T1000 (cell line): Measurements from ENCODE around the gene PSME3IP1.
"Not testable (repeated sequence)": the region's sequence is repeated elsewhere in the genome, so short reads cannot be mapped to it uniquely, and the experiment has no call there.

Source experiments
- DNase-seq: peaks from one replicate; lab custom pipeline; 2025; ENCODE audit warnings: mixed read lengths; lab: John Stamatoyannopoulos, UW

PSME3IP1 gene

DNA sequence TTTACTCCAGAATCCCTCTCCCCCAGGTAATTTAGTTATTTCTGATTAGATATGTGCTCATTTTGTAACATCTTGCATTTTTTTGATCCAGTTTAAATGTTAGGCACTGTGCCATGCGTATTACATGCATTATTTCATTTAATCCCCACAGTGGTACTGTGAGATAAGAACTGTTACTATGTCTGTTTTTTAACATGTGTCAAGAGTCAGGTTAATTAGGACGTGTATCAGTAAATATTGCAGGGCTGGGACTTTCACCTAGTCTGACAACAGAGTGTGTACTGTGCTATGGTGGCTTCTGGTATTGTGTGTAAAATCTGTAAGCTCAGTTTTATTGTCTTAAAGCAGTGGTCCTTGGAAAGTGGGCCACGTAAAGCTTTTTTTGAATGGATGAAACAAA lies 10.9 kb upstream of the PSME3IP1 start:
- no peak for DNase-seq

DNA sequence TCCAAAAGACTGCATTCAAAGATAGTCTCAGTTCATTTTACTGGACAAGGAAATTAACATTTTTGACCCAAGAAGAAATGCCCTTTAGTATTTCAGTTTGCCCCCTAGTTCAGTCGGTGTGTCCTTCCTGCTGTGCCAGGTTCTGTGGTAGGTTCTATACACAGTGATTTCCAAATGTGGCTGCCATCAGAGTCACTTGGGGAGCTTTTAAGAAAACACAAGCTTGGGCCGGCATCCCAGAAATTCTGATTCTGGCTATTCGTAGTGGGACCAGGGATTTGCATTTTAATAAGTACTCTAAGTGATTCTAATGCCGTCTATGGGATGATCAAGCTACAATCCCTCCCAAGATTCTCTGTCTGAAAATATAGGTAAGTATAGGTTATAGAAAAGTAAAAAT lies 10.4 kb upstream of the PSME3IP1 start:
- DNase-seq = no peak

DNA sequence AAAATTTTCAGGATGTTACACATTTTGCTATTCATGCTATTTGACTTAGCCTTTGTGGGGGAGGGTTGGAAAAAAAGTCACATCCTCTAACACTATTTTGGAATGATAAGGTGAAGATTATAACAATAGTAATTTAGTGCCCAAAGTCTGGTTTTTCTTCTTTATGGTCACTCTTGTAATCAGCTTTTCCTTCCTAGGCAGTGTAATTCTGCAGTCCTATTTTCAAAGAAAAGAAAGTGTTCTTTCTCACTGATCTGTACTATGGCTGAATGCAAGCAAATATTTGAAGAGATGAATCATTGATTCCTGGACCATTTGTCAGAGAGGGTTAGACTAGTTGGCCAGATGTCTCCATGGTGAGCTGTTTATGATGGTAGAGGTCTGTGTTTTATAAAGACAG lies 8.7 kb upstream of the PSME3IP1 start:
- DNase-seq = no peak

DNA sequence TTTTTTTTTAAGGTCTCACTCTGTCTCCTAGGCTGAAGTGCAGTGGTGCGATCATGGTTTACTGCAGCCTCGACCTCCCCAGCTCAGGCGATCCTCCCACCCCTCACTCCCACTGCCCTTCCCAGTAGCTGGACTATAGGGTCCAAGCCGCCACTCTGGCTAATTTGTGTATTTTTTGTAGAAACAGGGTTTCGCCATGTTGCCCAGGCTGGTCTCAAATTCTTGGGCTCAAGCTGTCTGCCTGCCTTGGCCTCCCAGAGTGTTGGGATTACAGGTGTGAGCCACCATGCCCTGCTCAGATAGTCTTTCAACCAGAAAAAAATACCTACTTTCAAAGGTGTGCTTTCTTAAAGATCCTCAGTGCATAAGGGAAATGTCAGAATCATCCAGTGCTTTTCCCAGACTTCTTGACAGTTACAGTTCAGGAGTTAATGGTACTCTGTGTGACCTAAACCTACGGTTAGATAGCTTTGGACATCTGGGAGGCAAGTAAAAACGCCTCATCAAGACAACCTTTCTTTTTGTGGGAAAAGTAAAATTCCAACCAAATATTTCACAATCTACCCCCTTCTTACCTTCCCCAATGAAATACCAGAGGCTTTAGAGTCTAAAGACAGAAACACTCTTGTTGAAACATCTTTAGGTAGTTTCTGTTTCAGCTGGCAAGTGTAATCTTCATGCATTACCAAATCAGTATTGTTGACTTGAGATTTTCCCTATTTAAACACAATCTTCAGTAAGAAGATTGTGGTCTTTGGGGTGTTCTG lies 7.1 kb upstream of the PSME3IP1 start:
- no peak for DNase-seq

DNA sequence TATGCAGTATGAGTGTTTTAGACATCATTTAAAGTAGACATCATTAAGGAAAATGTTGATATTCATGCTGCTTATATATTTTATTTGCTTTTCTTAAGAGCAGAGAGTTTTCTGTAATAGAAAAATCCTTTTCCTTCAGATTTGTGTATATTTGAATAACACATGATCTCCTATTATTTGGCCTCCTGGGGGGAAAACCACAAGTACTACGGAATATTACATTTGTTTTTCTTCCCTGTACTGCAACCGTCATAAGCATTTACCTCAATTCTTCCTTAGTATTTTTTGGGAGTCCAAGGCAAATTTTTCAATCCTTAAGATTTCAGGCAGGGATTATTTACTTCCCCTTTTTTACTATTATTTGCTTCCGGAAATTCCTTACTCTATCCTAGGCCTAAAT lies 6.3 kb upstream of the PSME3IP1 start:
- no peak for DNase-seq

DNA sequence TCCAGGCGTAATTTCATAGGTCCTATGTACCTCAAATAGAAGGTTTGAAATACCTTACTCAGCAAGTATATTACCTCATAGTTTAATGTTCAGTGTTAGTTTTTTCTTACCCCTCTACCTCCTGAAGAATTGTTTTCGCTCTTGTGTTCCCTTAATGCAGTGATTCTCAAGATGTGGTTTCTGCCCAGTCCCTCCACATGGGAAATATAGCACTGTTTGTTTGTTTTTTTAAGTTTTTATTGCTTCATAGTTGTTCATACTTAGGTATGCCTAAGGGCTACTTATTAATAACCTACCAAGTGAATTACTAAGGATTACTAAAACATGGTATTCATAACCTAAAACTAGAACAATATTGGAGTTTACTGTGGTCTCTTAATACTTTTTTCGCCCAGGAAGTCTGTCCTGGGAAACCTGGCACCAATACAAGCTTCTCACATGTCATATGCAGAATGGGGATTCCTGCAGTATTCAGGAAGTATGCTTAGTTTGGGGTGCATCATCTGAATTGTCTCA lies 5.3 kb upstream of the PSME3IP1 start:
- DNase-seq = no peak

DNA sequence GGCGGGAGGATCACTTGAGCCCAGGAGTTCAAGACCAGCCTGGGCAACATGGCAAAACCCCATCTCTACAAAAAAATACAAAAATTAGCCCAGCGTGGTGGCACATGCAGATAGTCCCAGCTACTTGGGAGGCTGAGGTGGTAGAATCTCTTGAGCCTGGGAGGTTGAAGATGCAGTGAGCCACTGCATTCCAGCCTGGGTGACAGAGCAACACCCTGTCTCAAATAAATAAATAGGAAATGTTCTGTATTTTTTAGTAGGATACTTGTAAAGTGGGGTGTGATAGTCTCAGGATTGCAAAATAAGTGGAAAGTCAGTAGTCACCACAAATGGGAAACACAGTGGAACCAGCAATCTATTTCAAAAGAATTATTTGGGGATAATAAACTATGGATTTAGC lies 4.3 kb upstream of the PSME3IP1 start:
- no peak for DNase-seq

DNA sequence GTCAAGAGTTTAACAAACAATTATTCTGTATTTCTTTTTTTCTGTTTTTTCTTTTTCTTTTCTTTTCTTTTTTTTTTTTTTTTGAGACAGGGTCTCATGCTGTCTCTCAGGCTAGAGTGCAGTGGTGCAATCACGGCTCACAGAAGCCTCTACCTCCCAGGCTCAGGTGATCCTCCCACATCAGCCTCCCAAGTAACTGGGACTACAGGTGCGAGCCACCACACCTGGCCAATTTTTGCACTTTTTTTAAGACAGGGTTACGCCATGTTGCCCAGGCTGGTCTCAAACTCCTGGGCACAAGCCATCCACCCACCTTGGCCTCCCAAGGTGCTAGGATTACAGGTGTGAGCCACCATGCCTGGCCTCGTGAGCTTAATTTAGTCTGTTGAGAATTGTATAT lies 3.7 kb upstream of the PSME3IP1 start:
- not testable (repeated sequence) for DNase-seq

DNA sequence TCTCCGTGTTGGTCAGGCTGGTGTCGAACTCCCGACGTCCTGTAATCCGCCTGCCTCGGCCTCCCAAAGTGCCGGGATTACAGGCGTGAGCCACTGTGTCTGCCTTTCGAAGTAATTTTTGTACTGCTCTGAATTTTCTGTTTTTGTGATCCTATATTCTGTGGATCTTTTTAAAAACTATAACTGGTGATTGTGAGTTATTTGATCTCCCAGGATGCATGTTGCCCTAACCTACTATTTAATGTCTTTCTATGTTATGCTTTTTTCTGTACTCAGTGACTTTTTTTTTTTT lies 2.8 kb upstream of the PSME3IP1 start:
- DNase-seq = no peak

DNA sequence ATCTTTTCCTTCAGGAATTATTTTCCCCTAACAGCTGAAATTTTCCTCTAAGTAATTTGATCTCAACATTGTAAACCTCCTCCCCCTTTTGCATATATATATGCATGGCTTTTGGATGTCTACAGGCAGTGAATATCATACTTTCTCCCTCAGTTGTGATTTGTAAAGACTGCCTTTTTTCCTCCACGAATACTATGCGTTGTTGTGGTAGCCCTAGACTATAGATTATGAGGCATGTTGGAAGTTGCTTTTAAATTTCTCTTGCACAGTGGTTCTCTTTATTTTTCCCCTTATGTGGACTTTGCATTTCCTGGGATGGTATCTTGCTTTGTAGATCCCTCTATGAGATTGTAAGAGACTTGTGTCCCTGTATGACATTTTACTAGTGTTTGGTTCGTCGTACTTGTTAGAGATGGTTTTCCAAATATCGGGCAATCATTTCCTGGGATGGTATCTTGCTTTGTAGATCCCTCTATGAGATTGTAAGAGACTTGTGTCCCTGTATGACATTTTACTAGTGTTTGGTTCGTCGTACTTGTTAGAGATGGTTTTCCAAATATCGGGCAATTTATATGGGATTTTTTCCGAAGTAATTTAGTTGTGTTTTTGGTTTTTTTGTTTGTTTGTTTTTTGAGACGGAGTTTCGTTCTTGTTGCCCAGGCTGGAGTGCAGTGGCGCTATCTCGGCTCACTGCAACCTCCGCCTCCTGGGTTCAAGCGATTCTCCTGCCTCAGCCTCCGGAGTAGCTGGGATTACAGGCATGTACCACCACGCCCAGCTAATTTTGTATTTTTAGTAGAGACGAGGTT lies 2.3 kb upstream of the PSME3IP1 start:
- not testable (repeated sequence) for DNase-seq

DNA sequence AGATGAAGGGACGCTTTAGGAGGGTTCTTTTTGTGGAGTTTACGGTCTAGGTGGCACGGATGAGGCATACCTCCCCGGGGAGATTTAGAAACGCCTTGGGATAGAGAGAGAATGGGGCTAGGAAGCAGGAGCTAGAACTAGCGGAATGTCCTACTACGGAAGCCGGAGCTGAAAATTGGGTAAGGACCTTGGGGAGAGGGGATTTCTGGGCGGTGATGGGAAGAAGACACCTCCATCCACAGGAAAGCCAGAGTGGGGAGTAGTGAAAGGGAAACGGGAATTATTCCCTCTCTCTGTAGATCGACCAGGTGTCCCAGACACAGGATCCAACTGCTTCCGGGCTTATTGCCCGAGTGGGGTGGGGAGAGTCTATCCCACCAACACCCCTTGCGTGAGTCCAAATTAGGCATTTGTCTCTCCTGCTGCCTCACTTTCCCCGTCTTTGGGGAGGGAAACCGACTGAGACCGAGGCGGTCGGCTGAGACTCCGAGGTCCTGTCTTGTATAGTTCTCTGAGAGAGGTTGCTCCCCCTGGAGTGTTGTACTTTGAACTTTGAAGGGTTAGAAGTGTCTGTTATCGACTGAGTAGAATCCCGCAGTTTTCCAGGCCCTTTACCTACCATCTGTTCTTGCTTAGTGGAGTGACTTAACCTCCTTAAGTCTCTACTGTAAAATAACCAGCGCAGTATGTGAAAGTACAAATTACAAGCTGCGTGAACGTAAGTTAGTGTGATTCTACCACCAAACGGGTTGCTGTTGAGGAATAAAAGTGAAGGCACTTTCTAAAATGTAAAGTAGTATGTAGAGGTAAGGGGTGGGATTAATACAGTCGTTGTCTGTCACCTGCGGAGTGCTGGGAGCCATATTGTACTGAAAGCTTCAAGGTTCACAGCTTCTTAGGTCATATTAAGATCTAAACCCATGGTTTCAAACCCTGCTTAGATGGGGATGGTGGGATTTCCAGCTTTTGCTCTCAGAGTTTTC lies 1.3 kb upstream of the PSME3IP1 start:
- peak; percentile 25 for DNase-seq

DNA sequence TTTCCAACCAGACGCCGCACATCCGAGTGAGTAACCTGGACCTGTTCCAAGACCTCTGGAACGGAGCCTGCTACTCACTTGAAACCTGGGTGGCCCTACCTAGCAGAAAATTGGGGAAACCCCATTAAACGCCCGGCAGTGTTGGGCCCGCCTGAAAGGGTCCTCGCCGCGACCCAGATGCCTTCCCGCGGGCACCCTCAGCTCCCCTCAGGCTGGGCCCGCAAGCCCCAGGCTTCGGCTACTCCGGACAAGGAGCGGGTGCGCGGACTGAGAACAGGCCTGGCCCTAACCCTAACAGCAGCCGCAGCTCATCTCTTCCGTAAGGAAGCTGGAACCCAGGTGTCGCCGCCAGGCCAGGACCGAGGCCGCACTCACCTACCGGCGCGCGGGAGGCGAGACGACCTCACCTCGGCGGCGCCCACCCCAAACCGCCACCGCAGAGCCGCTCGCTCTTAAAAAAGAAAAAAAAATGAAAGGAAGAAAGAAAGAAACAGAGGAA lies 344 bp downstream of the PSME3IP1 start:
- DNase-seq = no peak

DNA sequence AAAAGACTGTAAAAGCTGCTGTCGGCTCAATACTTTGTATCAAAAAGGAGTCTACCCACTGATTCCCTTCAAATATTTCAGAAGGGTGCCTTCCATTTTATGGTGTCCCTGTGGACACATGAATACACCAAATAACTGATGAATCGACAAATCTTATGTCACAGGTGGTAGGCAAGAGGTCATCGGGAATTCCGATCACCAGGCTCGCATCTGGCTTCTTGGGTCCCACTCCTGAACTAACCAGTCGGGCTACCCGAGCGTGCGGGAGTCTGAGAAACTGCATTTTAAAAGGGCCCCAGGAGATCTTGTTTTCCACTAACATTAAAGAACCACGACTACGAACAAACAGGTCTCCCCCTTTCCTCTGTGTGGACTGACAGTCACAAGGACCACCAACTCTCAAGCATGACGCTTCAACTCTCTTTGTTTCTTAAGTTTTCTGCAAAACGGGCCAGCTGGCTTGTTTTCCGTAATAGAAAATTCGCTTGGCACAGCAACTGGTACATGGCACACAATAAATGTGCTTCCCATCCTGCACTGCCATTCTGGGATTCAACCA lies 873 bp downstream of the PSME3IP1 start:
- DNase-seq = no peak

DNA sequence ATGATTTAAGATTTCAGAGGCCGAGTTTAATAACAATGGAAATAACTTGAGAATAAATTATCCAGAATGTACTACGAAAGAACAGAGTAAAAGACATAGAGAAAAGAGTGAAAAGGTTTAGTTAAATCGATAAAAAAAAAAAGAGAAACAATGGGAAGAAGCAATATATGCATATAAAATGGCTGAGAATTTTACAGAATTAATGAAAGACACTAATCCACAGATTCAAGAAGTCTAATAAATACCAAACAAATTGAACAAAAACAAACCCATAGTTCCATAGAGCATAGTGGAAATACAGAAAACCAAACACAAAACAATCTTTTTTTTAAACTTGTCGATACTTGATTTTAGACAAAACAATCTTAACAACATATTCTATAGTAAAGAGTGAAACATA lies 1.7 kb downstream of the PSME3IP1 start:
- DNase-seq = no peak

DNA sequence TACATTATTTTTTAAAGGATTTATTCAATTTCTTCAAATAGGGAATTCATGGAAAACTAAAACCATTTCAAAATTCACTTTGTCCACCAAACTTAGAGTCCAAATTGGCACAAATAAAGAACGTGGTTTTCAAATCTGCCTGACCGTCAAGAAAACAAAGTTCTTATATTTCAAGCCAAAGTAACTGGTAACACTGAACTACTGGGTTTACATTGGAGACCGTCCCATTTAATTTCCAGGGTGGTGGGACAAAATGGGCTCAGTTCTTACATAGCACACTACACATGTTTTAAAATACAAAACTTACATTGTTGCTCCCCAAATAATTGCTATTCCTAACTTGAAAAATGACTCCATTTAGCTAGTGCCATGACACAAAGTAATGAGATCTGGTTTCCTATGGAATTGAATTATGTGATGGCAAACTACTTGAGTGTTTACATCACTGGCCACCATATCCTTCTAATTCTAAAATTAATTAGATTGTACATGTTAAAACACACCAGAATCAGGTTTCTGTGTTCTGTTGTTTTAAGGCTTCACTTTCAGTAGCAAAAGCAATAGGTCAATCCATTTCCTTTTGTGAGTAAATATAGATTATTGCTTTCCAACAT lies 6.5 kb downstream of the PSME3IP1 start:
- no peak for DNase-seq

DNA sequence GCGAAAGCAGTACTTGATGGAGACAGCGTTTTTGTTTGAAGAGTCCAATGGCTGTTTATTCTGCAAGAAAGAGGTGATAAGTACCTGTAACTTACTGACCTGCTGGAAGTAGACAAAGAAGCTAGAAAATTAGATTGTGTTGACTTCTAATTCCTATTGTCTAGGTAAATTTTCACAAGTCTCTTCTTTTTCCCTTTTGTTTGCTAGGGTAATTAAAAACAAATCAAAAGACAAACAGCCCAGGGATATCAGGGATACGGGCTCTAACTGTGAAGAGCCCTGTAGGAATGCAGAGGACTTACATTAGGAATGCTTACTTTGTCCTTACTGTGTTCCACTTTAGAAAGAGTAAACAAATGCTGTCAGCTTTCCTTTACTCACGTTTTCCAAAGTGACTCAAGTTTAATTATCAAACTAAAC lies 7.0 kb downstream of the PSME3IP1 start:
- no peak for DNase-seq

DNA sequence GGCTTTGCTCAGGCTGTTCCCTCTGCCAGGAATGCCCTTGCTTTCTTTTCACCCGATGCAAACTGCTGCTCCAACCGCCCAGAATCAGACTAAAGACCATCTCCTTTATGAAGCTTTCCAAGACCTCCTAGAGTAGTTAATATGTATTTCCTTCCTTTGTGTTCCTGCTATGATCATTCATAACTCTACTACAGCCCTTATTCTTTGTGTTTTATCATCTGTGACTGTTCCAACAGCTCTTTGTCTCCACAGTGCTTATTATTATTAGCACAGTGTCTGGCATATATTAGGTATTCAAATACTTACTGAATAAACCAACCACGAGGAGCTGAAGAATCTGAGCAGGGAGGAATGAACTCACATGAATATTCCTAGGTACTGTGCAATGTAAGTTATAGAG lies 7.6 kb downstream of the PSME3IP1 start:
- no peak for DNase-seq

DNA sequence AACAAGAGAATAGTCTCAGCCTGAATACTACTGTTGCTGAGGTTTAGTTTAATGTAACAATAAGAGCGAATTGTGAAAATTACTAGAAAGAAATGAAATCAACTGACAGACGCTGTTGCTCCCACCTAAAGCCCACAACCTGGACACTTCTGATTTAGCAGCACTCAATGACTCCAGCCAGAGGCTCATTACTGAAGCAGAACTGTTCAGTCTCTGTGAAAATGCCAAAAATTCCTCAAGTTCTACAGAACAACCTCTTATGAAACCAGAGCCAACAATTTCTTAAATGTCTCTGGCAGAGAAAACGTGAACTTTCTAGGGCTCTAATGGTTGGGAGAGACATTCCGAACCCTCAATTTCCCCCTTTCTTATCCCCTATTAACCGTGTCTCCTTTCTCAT lies 9.9 kb downstream of the PSME3IP1 start:
- no peak for DNase-seq

DNA sequence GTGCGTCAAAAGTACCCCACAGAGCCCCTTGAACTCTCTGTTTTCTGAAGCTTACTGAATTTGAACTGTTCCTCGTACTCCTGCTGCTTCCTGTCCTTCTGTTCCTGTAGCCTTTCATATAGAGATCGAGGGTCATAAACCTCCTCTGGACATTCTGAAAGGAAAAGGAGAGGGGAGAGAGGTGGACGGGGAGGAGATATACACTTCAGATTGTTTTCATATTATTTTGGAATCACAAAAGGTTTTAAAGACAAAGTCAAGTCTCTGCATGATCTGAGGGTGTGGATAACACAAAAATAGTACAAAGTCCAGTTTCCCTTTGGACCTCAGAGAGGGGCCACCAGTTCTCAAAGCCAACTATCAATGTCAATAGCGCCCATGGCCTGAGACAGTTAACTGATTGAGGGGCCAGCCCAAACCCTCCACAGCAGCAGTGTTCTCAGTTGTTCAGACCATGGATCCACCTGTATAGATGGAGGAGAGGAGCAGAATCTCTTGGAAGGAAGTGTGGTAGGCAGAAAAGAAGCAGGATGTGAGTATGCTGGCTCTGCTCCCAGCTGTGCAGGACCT lies 13.0 kb downstream of the PSME3IP1 start:
- no peak for DNase-seq

DNA sequence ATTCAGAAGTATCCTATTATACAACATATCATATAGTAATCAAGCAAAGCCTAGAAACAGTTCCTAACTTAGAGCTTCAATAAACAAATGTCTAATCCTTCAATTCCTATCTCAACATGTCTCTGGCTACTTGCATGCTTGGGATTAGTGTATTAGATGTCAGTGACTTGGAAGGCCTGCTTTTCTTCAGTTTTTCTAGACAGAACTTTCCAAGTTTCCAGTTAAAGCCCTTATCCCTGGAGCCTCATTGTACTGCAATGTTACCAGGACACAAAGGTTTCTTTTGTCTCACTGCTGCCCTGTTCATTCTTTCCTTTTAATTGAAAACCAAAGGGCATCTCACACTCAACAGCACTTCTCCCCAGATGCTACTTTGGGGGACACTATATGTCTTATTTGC lies 16.5 kb downstream of the PSME3IP1 start:
- DNase-seq = no peak

DNA sequence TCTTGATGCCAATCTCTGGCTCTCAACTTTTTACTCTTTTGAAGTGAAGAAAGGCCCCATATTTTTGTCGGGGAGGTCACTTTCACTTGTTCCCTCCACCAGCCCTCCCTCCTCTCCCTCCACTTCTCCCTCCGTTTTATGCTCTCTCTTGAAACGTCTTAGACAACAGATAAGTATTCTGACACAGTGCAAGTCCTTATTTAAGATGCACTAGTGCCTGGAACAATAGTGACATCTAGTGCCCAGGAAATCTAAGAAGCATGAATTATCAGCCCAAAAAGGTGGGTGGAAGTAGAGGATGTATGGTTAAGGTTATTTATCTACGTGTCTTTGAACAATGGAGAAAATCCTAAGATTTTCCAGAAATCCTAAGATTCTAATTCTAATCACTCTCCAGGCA lies 17.9 kb downstream of the PSME3IP1 start:
- DNase-seq = no peak
